SU-DHL-6 (cell line): ENCODE measurements around the gene TMEM229B.

ENCODE experiments used
- H2AFZ ChIP-seq: fragments of 200-600 bp; sonication (generic); 2 replicates; pipeline ENCODE4 v1.6.1; 2014; ENCODE audit warnings: low read depth, mild to moderate bottlenecking, moderate library complexity, mixed read lengths, antibody characterized with exemption, low read length; ENCODE audit not compliant: severe bottlenecking
- H3F3A ChIP-seq: fragments of 200-600 bp; shearing (Covaris generic); 2 replicates; pipeline ENCODE4 v1.6.0; 2016; ENCODE audit warnings: antibody characterized with exemption, mild to moderate bottlenecking; ENCODE audit not compliant: insufficient read depth
- H3K27ac ChIP-seq: fragments of 200-600 bp; sonication (generic); 2 replicates; pipeline ENCODE4 v1.5.1; 2016; ENCODE audit warnings: low read depth, mild to moderate bottlenecking, low read length, moderate library complexity, mixed read lengths
- H3K27me3 ChIP-seq: fragments of 200-600 bp; sonication (generic), shearing (Covaris generic); 2 replicates; pipeline ENCODE4 v1.6.0; 2014; ENCODE audit warnings: mild to moderate bottlenecking, low read length
- H3K36me3 ChIP-seq: fragments of 200-600 bp; sonication (generic); 2 replicates; pipeline ENCODE4 v1.6.1; 2014; ENCODE audit warnings: mild to moderate bottlenecking, low read length, mixed read lengths
- H3K4me2 ChIP-seq: fragments of 300-600, 200-600 bp; shearing (Covaris generic), sonication (generic); 2 replicates; pipeline ENCODE4 v1.6.0; 2014; ENCODE audit warnings: low read length, low read depth, mild to moderate bottlenecking; ENCODE audit not compliant: poor library complexity, severe bottlenecking
- H3K4me3 ChIP-seq: fragments of 200-600 bp; sonication (generic); 2 replicates; pipeline ENCODE4 v1.5.1; 2014; ENCODE audit warnings: antibody characterized with exemption, low read length, mild to moderate bottlenecking, mixed read lengths; ENCODE audit not compliant: insufficient read depth, poor library complexity, severe bottlenecking
- H3K79me2 ChIP-seq: fragments of 200-600 bp; sonication (generic); 2 replicates; pipeline ENCODE4 v1.6.1; 2014; ENCODE audit warnings: mild to moderate bottlenecking, low read length, moderate library complexity; ENCODE audit not compliant: insufficient read depth
- H3K9ac ChIP-seq: fragments of 200-600 bp; sonication (generic); 2 replicates; pipeline ENCODE4 v1.7.0; 2014; ENCODE audit warnings: mild to moderate bottlenecking, low read length
- H3K9me2 ChIP-seq: fragments of 200-600 bp; sonication (generic); replicated peaks from 2 replicates; pipeline ENCODE4 v1.6.1; 2014; ENCODE audit warnings: low read length; ENCODE audit not compliant: insufficient read depth
- H3K9me3 ChIP-seq: fragments of 200-600 bp; sonication (generic); 2 replicates; pipeline ENCODE4 v1.6.1; 2014; ENCODE audit warnings: low read length, mixed read lengths; ENCODE audit not compliant: insufficient read depth
- H4K20me1 ChIP-seq: fragments of 200-600 bp; sonication (generic); 2 replicates; pipeline ENCODE4 v1.6.1; 2014; ENCODE audit warnings: low read depth, mild to moderate bottlenecking, antibody characterized with exemption, low read length, moderate library complexity, mixed read lengths
- CTCF ChIP-seq: fragments of 200-600 bp; sonication (generic); IDR thresholded peaks from one replicate; pipeline ENCODE4 v1.5.1; 2017; ENCODE audit warnings: antibody characterized with exemption, mild to moderate bottlenecking, low read length, moderate library complexity; ENCODE audit not compliant: insufficient read depth, poor library complexity, severe bottlenecking
- EZH2phosphoT487 ChIP-seq: fragments of 200-600 bp; sonication (generic), shearing (Covaris generic); conservative IDR thresholded peaks from 2 replicates; pipeline ENCODE4 v1.6.1; 2018; ENCODE audit warnings: mild to moderate bottlenecking, antibody characterized with exemption, low read length, moderate library complexity, mixed read lengths

Gene TMEM229B

GRCh38 chr14:67426161-67426560, 62.4 kb downstream of the TMEM229B start:
- no peaks in the 10 kb centered on the region for H3K36me3 ChIP-seq
- H3K27ac ChIP-seq = no peak overlapping the region
- no peaks in the 10 kb centered on the region for H3K79me2 ChIP-seq
- TF ChIP-seq EZH2phosphoT487 (no peak), CTCF (no peak)
- no peak overlapping the region for H3K4me3 ChIP-seq
- no peaks in the 10 kb centered on the region for H3K9me2 ChIP-seq
- no peak overlapping the region for H3K9ac ChIP-seq
- no peaks in the 10 kb centered on the region for H3K27me3 ChIP-seq
- no peak overlapping the region for H3K4me2 ChIP-seq
- no peak overlapping the region for H2AFZ ChIP-seq
- no peaks in the 10 kb centered on the region for H3K9me3 ChIP-seq
- H3F3A ChIP-seq = no peaks in the 10 kb centered on the region
- H4K20me1 ChIP-seq = no peaks in the 10 kb centered on the region

DNA sequence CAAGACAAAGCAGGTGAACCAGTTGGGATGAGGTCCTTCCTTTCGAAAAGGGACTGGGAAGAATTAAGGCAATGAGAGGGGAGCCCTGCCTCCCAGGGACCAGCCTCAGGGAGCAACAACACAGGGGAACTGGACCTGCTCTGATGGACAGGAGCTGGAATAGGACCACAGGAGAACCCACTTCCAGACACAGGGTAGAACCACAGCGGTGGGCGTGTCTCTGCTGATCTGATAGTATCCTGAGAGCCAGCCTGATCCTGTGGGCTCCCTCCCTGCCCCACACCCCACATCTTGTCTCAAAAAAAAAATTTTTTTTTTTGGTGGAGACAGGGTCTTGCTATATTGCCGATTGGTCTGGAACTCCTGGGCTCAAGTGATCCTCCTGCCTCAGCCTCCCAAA, 62.9 kb downstream of the TMEM229B start:
- Histone ChIP-seq H3K36me3 (no peaks in the 10 kb centered on the region), H3F3A (no peaks in the 10 kb centered on the region), H3K9me2 (no peaks in the 10 kb centered on the region), H3K9me3 (no peaks in the 10 kb centered on the region), H3K27me3 (no peaks in the 10 kb centered on the region), H3K79me2 (no peaks in the 10 kb centered on the region), H3K9ac (no peak overlapping the region), H3K4me2 (no peak overlapping the region), H3K4me3 (no peak overlapping the region), H3K27ac (no peak overlapping the region), H2AFZ (no peak overlapping the region), H4K20me1 (no peaks in the 10 kb centered on the region)
- TF ChIP-seq CTCF (no peak), EZH2phosphoT487 (no peak)

DNA sequence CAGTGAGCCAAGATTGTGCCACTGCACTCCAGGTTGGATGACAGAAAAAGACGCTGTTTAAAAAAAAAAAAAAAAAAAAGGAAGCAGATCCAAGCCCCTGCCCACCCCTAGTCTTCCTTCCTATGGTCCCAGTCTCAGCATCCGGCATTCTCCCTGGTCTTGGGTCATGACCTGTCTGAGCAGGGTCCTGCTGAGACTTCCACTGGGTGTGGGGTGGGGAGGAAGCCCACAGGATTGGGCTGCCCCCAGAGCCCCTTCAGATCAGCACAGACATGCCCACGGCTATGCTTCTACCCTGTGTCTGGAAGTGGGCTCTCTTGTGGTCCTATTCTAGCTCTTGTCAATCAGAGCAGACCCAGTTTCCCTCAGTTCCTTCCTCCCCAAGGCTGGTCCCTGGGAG, 64.0 kb downstream of the TMEM229B start:
- Histone ChIP-seq H3K79me2 (no peaks in the 10 kb centered on the region), H2AFZ (no peak overlapping the region), H4K20me1 (no peaks in the 10 kb centered on the region), H3K4me2 (no peak overlapping the region), H3K27me3 (no peaks in the 10 kb centered on the region), H3K27ac (no peak overlapping the region), H3K9ac (no peak overlapping the region), H3K36me3 (no peaks in the 10 kb centered on the region), H3K9me2 (no peaks in the 10 kb centered on the region), H3K9me3 (no peaks in the 10 kb centered on the region), H3F3A (no peaks in the 10 kb centered on the region), H3K4me3 (no peak overlapping the region)
- TF ChIP-seq EZH2phosphoT487 = no peak
- no peak for TF ChIP-seq CTCF

DNA sequence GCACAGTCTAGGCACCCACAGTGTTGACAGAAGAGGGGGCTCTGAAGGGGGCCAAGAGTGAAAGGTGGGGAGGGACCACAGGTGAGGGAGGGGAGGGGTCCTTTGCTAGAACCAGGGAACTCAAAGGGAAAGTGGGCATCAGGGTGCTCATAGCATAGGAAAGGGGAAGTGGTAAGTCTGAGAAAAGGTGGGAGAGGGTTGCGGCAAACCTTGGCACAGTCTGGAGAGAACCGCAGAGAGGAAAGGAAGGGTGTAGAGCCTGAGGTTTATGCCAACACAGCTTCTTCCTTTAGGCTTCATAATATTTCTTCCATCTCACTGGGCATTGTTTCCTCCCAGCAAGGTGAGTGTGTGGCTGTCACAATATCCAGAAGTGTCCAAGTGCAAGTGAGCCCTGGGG, 65.1 kb downstream of the TMEM229B start:
- H2AFZ ChIP-seq = no peak overlapping the region
- H3K9me3 ChIP-seq = no peaks in the 10 kb centered on the region
- no peaks in the 10 kb centered on the region for H4K20me1 ChIP-seq
- no peak overlapping the region for H3K27ac ChIP-seq
- no peak overlapping the region for H3K9ac ChIP-seq
- no peak overlapping the region for H3K4me3 ChIP-seq
- no peaks in the 10 kb centered on the region for H3K9me2 ChIP-seq
- H3F3A ChIP-seq = no peaks in the 10 kb centered on the region
- H3K4me2 ChIP-seq = no peak overlapping the region
- no peaks in the 10 kb centered on the region for H3K79me2 ChIP-seq
- H3K36me3 ChIP-seq = no peaks in the 10 kb centered on the region
- TF ChIP-seq EZH2phosphoT487 (no peak), CTCF (no peak)
- no peaks in the 10 kb centered on the region for H3K27me3 ChIP-seq
